Uterus (tissue), 2 donors: ENCODE results near the gene FSTL3.

Experiments
- CTCF ChIP-seq, 4 experiments: fragments of 200-600 bp in 2 of 4; fragments of 450-650 bp in 2 of 4; sonication (generic) in 2 of 4; IDR thresholded peaks; one replicate each; pipeline ENCODE4 v1.5.1; 2016 to 2019; ENCODE audit warnings: antibody characterized with exemption in 4 of 4, mild to moderate bottlenecking in 2 of 4, moderate library complexity in 1 of 4
- POLR2A ChIP-seq, 2 donors: fragments of 450-650 bp; IDR thresholded peaks; one replicate each; pipeline ENCODE4 v1.6.1; 2016; ENCODE audit warnings: antibody characterized with exemption in 2 of 2, mild to moderate bottlenecking in 1 of 2, moderate library complexity in 1 of 2

GRCh38 chr19:651991-652390 is 24.2 kb upstream of the FSTL3 start:
- TF ChIP-seq CTCF (IDR thresholded peaks at IDR 0.05) (no peak), POLR2A (IDR thresholded peaks at IDR 0.05) (no peak)
